CD4-positive, alpha-beta T cell (primary cell): Measurements from ENCODE around the gene SIDT1. TPM values are rescaled to one million over a fixed set of nuclear protein-coding genes. Genes with fewer than 3 reads are reported as not detected.

Experiments
- ATAC-seq: fragments of 200-7000 bp; cut with Tn5 transposase; one replicate; pipeline ENCODE4 v1.10.0; 2022; ENCODE audit warnings: mild to moderate bottlenecking; ENCODE audit not compliant: poor library complexity
- CTCF ChIA-PET: fragments of 350-600 bp; sonication (Branson Sonifier 250); formaldehyde crosslinking; loops from one replicate; lab custom pipeline; 2021; ENCODE audit warnings: antibody characterized with exemption, inconsistent platforms; lab: Charles Lee
- POLR2A ChIA-PET: fragments of 350-600 bp; sonication (Branson Sonifier 250); formaldehyde crosslinking; loops from one replicate; lab custom pipeline; 2021; ENCODE audit warnings: antibody characterized with exemption, inconsistent platforms; lab: Charles Lee
- DNase-seq, 14 experiments: peaks; one replicate each; pipeline ENCODE4 v3.0.0-alpha.2; 2013 to 2020; ENCODE audit warnings: mixed read lengths in 2 of 14
- H3K27ac ChIP-seq, 2 donors: one replicate each; pipeline versions ENCODE4 v1.5.1 to v1.7.0; 2013; ENCODE audit warnings: low read length in 2 of 2, low read depth in 1 of 2, mild to moderate bottlenecking in 1 of 2
- H3K27me3 ChIP-seq, 2 experiments: 1 replicate in 1 of 2; 2 replicates in 1 of 2; pipeline versions ENCODE4 v1.6.1 to v1.7.0; 2013; ENCODE audit warnings: low read length in 2 of 2, control low read depth in 1 of 2, mild to moderate bottlenecking in 1 of 2, moderate library complexity in 1 of 2; ENCODE audit not compliant: insufficient read depth in 2 of 2, control insufficient read depth in 1 of 2
- H3K36me3 ChIP-seq: one replicate; pipeline ENCODE4 v1.6.1; 2013; ENCODE audit warnings: low read length, control low read depth; ENCODE audit not compliant: insufficient read depth
- H3K4me1 ChIP-seq: one replicate; pipeline ENCODE4 v1.6.1; 2013; ENCODE audit warnings: low read length, control low read depth; ENCODE audit not compliant: insufficient read depth
- H3K4me3 ChIP-seq: one replicate; pipeline ENCODE4 v1.5.1; 2013; ENCODE audit warnings: mild to moderate bottlenecking, low read length, moderate library complexity
- H3K9me3 ChIP-seq, 2 experiments: 1 replicate in 1 of 2; 2 replicates in 1 of 2; pipeline versions ENCODE4 v1.6.1 to v1.7.0; 2013; ENCODE audit warnings: low read length in 2 of 2, mild to moderate bottlenecking in 2 of 2, control low read depth in 1 of 2, moderate library complexity in 1 of 2; ENCODE audit not compliant: control insufficient read depth in 1 of 2, insufficient read depth in 1 of 2
- H3K27ac Mint-ChIP-seq: one replicate; pipeline ENCODE4 v1.8.0; 2020; ENCODE audit warnings: mixed read lengths
- H3K27me3 Mint-ChIP-seq: one replicate; pipeline ENCODE4 v1.8.0; 2021; ENCODE audit warnings: mixed read lengths
- H3K36me3 Mint-ChIP-seq: one replicate; pipeline ENCODE4 v1.8.0; 2021; ENCODE audit warnings: low read depth, mixed read lengths
- H3K4me1 Mint-ChIP-seq: one replicate; pipeline ENCODE4 v1.8.0; 2021; ENCODE audit warnings: low read depth, mixed read lengths
- H3K4me3 Mint-ChIP-seq: one replicate; pipeline ENCODE4 v1.8.0; 2020; ENCODE audit warnings: mild to moderate bottlenecking, mixed read lengths
- H3K9me3 Mint-ChIP-seq: one replicate; pipeline ENCODE4 v1.8.0; 2020; ENCODE audit warnings: mixed read lengths
- CTCF ChIP-seq: fragments of 200-600 bp; IDR thresholded peaks from one replicate; pipeline ENCODE4 v1.8.0; 2022; ENCODE audit warnings: antibody characterized with exemption, mild to moderate bottlenecking
- intact Hi-C, 2 experiments: fragments of 100-400 bp; cut with DNase I in 1 of 2; cut with micrococcal nuclease in 1 of 2; formaldehyde crosslinking; loops; one replicate each; pipeline versions ENCODE4 v1.15.1 to v1.9.0; 2023 to 2025; cut with DNase I, micrococcal nuclease
- total RNA-seq, 174 experiments: library from RNA in 2 of 174; stranded (reverse) in 2 of 174; gene quantifications; one replicate each; pipeline ENCODE4 v1.2.3 and lab custom pipeline; 2021 to 2026

SIDT1 gene
- total RNA-seq, 2 experiments from 2014 or later: 28.8 to 37.3 TPM

- no peak overlapping the region for H3K27ac ChIP-seq
- Mint-ChIP-seq H3K4me1 (peaks cover 62% of the 10 kb centered on the region), H3K36me3 (peaks cover 85% of the 10 kb centered on the region), H3K27ac (peak overlapping the region; percentile 22), H3K4me3 (peak overlapping the region; percentile 69), H3K27me3 (no peaks in the 10 kb centered on the region), H3K9me3 (no peaks in the 10 kb centered on the region)
- H3K9me3 ChIP-seq: no peaks in the 10 kb centered on the region
- POLR2A ChIA-PET: interaction anchor here (1.1 to 1.6 kb wide), 2 partner anchors 22 to 160 kb away, joined by 3 to 6 read pairs; partner anchors contain the start of genes SPICE1 and USF3
- no peak for TF ChIP-seq CTCF
- no peak overlapping the region for H3K4me3 ChIP-seq
- no peaks in the 10 kb centered on the region for H3K27me3 ChIP-seq
- H3K4me1 ChIP-seq: peaks cover 36% of the 10 kb centered on the region
- ATAC-seq: no peak
- intact Hi-C loops: loop anchor here in 1 of 2 experiments (10.0 kb wide), 1 partner anchor 518 kb away; the partner anchor contains the start of genes CCDC191 and QTRT2
- no peak for DNase-seq
- CTCF ChIA-PET: interaction anchor here (0.9 kb wide), 1 partner anchor 22 kb away, joined by 4 read pairs; the partner anchor contains the start of gene SPICE1
- peaks cover 21% of the 10 kb centered on the region for H3K36me3 ChIP-seq
Measured at GRCh38 chr3:113536627-113537101, 4.3 kb downstream of the SIDT1 start.

DNA sequence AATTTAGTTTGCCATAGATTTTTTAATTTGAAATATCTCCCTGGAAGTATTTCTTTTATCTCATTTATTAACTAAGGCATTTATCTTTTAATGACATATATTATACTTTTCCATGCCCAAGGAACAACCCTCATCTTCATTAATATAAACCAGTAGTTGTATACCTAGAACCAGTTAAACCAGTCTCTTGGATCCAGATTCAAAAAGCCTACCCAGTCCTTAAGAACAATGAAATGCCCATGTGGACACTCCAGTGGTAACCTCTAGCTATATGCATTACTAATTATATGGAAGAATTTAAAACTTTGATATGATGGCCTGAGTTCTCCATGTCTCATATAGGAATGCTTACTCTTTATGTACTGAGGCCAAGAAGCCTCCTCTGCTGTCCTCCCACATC lies 4.8 kb downstream of the SIDT1 start:
- no peak for ATAC-seq
- intact Hi-C loops: loop anchor here in 1 of 2 experiments (10.0 kb wide), 1 partner anchor 518 kb away; the partner anchor contains the start of genes CCDC191 and QTRT2

GRCh38 chr3:113541519-113541918 lies 9.2 kb downstream of the SIDT1 start:
- Histone ChIP-seq H3K27me3 (no peaks in the 10 kb centered on the region), H3K4me3 (no peak overlapping the region), H3K27ac (no peak overlapping the region), H3K9me3 (no peaks in the 10 kb centered on the region), H3K4me1 (peaks cover 13% of the 10 kb centered on the region), H3K36me3 (peaks cover 17% of the 10 kb centered on the region)
- H3K36me3 Mint-ChIP-seq: peaks cover 95% of the 10 kb centered on the region
- DNase-seq (no peak), ATAC-seq (no peak)
- intact Hi-C loops: no loop called here
- H3K4me3 Mint-ChIP-seq: peak overlapping the region; percentile 4
- POLR2A ChIA-PET: no interaction called here
- H3K4me1 Mint-ChIP-seq: peaks cover 53% of the 10 kb centered on the region
- CTCF ChIA-PET: interaction anchor here (1.1 kb wide), 1 partner anchor 36 kb away, joined by 3 read pairs; no protein-coding TSS in a partner anchor
- H3K27ac Mint-ChIP-seq: no peak overlapping the region
- no peaks in the 10 kb centered on the region for H3K27me3 Mint-ChIP-seq
- TF ChIP-seq CTCF: no peak
- H3K9me3 Mint-ChIP-seq: no peaks in the 10 kb centered on the region

More for the DNA sequence above, 4.8 kb downstream of the SIDT1 start:
- H3K9me3 Mint-ChIP-seq: no peaks in the 10 kb centered on the region
- Histone ChIP-seq H3K36me3 (peaks cover 21% of the 10 kb centered on the region), H3K4me3 (no peak overlapping the region), H3K27me3 (no peaks in the 10 kb centered on the region), H3K9me3 (no peaks in the 10 kb centered on the region), H3K4me1 (peaks cover 36% of the 10 kb centered on the region), H3K27ac (no peak overlapping the region)
- peaks cover 57% of the 10 kb centered on the region for H3K4me1 Mint-ChIP-seq
- no peak for DNase-seq
- CTCF ChIA-PET: interaction anchor here (2.4 kb wide), 1 partner anchor 22 kb away, joined by 7 read pairs; the partner anchor contains the start of gene SPICE1
- no peaks in the 10 kb centered on the region for H3K27me3 Mint-ChIP-seq
- no peak for TF ChIP-seq CTCF
- peak overlapping the region; percentile 22 for H3K27ac Mint-ChIP-seq
- POLR2A ChIA-PET: interaction anchor here (1.6 kb wide), 1 partner anchor 22 kb away, joined by 6 read pairs; the partner anchor contains the start of gene SPICE1
- H3K4me3 Mint-ChIP-seq: peak overlapping the region; percentile 9
- H3K36me3 Mint-ChIP-seq: peaks cover 87% of the 10 kb centered on the region
